PC-3 (cell line): Measurements from ENCODE around the gene MR1. TPM values are rescaled to one million over a fixed set of nuclear protein-coding genes. Genes with fewer than 3 reads are reported as not detected.
A peak's percentile ranks its signal among the peaks of the same experiment; 100 is the strongest.

Source experiments
- ATAC-seq: fragments of 200-7000 bp; cut with Tn5 transposase; 2 replicates; pipeline ENCODE4 v1.9.1; 2020; ENCODE audit warnings: mild to moderate bottlenecking, moderate library complexity
- BruUV-seq: library from RNA; stranded (reverse); fragments of 400-500 nt; replicated peaks from 2 replicates; lab custom pipeline; 2021; lab: Mats Ljungman, UMichigan
- CTCF ChIA-PET: fragments of 300-600 bp; sonication (Branson Sonifier 250); formaldehyde crosslinking; loops from one replicate; lab custom pipeline; 2022; ENCODE audit warnings: antibody characterized with exemption; lab: Charles Lee
- POLR2A ChIA-PET: fragments of 300-600 bp; sonication (Branson Sonifier 250); formaldehyde crosslinking; loops from one replicate; lab custom pipeline; 2022; ENCODE audit warnings: antibody characterized with exemption; ENCODE audit not compliant: unreplicated experiment; lab: Charles Lee
- DNase-seq: peaks from one replicate; pipeline ENCODE4 v3.0.0-alpha.2; 2015
- H2AFZ ChIP-seq: fragments of 300-600 bp; sonication (generic); 2 replicates; pipeline ENCODE4 v1.6.0; 2016; ENCODE audit warnings: antibody characterized with exemption, low read length
- H3F3A ChIP-seq: fragments of 300-600 bp; sonication (generic); one replicate; pipeline ENCODE4 v1.6.0; 2017; ENCODE audit warnings: antibody characterized with exemption, low read length, control low read depth, mild to moderate bottlenecking; ENCODE audit not compliant: unreplicated experiment
- H3K27ac ChIP-seq: fragments of 300-600 bp; sonication (generic); 2 replicates; pipeline ENCODE4 v1.5.1; 2016; ENCODE audit warnings: mild to moderate bottlenecking, low read length
- H3K27me3 ChIP-seq: fragments of 300-600 bp; sonication (generic); 2 replicates; pipeline ENCODE4 v1.6.1; 2016; ENCODE audit warnings: low read length, mixed read lengths
- H3K36me3 ChIP-seq: fragments of 300-600 bp; sonication (generic); 2 replicates; pipeline ENCODE4 v1.6.1; 2016; ENCODE audit warnings: low read depth, mixed run types, low read length, mixed read lengths
- H3K4me1 ChIP-seq: fragments of 300-600 bp; sonication (generic); 2 replicates; pipeline ENCODE4 v1.5.1; 2016; ENCODE audit warnings: low read length; ENCODE audit not compliant: insufficient read depth
- H3K4me2 ChIP-seq: fragments of 300-600 bp; sonication (generic); 2 replicates; pipeline ENCODE4 v1.6.0; 2016; ENCODE audit warnings: low read length
- H3K4me3 ChIP-seq: fragments of 300-600 bp; sonication (generic); 2 replicates; pipeline ENCODE4 v1.5.1; 2016; ENCODE audit warnings: mild to moderate bottlenecking, low read length, mixed read lengths
- H3K79me2 ChIP-seq: fragments of 300-600 bp; sonication (generic); 2 replicates; pipeline ENCODE4 v1.6.1; 2017; ENCODE audit warnings: low read length, mixed read lengths
- H3K9ac ChIP-seq: fragments of 300-600 bp; sonication (generic); 2 replicates; pipeline ENCODE4 v1.6.0; 2016; ENCODE audit warnings: mild to moderate bottlenecking, low read length
- H3K9me2 ChIP-seq: fragments of 300-600 bp; sonication (generic); replicated peaks from 2 replicates; pipeline ENCODE4 v1.6.1; 2016; ENCODE audit warnings: mixed run types, low read length, mixed read lengths
- H3K9me3 ChIP-seq: fragments of 300-600 bp; sonication (generic); 2 replicates; pipeline ENCODE4 v1.6.1; 2016; ENCODE audit warnings: low read length, mixed read lengths
- H4K20me1 ChIP-seq: fragments of 300-600 bp; sonication (generic); 2 replicates; pipeline ENCODE4 v1.6.1; 2016; ENCODE audit warnings: low read length, mixed read lengths
- EZH2 ChIP-seq: fragments of 300-600 bp; sonication (generic); IDR thresholded peaks from one replicate; pipeline ENCODE4 v1.6.1; 2017; ENCODE audit warnings: antibody characterized with exemption, mild to moderate bottlenecking, low read length; ENCODE audit not compliant: unreplicated experiment
- EZH2phosphoT487 ChIP-seq: fragments of 300-600 bp; sonication (generic); IDR thresholded peaks from 2 replicates; pipeline ENCODE4 v1.6.1; 2018; ENCODE audit warnings: mild to moderate bottlenecking, antibody characterized with exemption, low read length, borderline replicate concordance
- intact Hi-C: fragments of 100-400 bp; cut with micrococcal nuclease; formaldehyde crosslinking; loops from 2 replicates; pipeline ENCODE4 v1.9.0; 2023
- total RNA-seq: library from RNA; depleted of rRNA; stranded (reverse); fragments of >200 nt; gene quantifications from 2 replicates; pipeline ENCODE4 v1.2.3, GENCODE V29; 2014
- TF ChIP-seq, protein P1 (sequence below): fragments of 300-600 bp; sonication (generic); conservative IDR thresholded peaks from 2 replicates; pipeline ENCODE4 v1.5.1; 2017; ENCODE audit warnings: antibody characterized with exemption, low read depth, mild to moderate bottlenecking, low read length

The MR1 gene
- total RNA-seq, 1 experiment from 2014 or later, result 3.4 TPM

DNA sequence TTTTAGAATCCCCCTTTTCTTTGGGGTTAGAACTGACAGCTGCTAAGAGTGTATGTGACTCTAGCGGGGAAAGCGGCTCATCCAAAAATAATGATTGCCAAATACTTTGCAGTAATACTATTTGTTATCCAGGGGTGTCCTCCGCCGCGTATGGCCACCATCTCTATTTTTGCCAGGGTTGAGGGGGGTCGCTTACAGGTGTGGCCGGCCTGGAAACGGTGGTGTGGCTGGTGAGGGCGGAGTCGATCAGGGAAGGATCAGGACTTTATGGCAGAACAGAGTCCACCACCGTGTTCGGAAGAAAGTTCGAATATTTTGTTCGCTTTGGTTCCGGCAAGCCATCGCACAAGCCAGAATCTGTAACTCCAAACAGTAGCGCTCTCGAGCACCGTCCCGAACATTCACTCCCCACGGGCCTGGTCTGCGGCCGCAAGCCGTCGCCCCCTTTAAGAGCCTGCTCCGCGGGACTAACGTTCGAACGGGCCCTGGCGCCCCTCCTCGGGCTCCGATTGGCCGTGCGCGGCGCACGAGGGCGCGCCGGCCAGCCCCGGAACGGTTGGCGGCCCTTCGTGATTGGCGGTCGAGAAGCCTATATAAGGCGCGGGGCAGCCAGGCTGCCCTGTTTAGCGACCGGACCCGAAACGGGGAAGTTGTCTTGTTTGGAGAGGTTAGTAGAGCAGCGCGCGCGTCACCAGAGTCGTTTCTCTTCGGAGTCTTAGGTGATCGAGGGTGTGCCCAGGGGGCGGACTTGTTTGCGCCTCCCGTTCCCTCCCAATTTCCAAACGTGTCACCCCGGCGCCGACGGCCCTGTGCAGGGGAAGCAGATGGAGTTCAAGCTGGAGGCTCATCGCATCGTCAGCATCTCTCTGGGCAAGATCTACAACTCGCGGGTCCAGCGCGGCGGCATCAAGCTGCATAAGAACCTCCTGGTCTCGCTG, 54.6 kb downstream of the MR1 start, which contains the start of gene IER5:
Gene IER5, plus strand, starts transcription at position 622 of the 938 bp plus-strand sequence. Its CDS starts 203 bp downstream, at position 825.
- TSS peak; percentile 81 for BruUV-seq
- Histone ChIP-seq H4K20me1 (peaks cover 39% of the 10 kb centered on the region), H3K4me1 (peaks cover 18% of the 10 kb centered on the region)

DNA sequence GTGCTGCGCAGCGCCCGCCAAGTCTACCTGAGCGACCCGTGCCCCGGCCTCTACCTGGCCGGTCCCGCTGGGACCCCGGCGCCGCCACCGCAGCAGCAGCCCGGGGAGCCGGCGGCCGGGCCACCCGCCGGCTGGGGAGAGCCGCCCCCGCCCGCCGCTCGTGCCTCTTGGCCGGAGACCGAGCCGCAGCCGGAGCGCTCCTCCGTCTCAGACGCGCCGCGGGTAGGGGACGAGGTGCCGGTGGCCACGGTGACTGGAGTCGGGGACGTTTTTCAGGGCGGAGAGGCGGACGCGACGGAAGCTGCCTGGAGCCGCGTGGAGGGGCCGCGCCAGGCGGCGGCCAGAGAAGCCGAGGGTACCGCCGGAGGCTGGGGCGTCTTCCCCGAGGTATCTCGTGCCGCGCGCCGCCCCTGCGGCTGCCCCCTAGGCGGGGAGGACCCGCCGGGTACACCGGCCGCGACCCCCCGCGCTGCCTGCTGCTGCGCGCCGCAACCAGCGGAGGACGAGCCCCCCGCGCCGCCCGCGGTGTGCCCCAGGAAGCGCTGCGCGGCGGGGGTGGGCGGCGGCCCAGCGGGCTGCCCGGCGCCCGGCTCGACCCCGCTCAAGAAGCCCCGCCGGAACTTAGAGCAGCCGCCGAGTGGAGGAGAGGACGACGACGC, 55.4 kb downstream of the MR1 start:
- Histone ChIP-seq H3K36me3 (peaks cover 38% of the 10 kb centered on the region), H3K27me3 (no peaks in the 10 kb centered on the region), H3K79me2 (peaks cover 67% of the 10 kb centered on the region), H3K9me2 (no peaks in the 10 kb centered on the region), H3K4me2 (peak overlapping the region; percentile 92), H3K9me3 (no peaks in the 10 kb centered on the region), H3K27ac (peak overlapping the region; percentile 69), H2AFZ (no peak overlapping the region), H4K20me1 (peaks cover 44% of the 10 kb centered on the region), H3K4me3 (peak overlapping the region; percentile 99), H3F3A (peaks cover 16% of the 10 kb centered on the region), H3K4me1 (peaks cover 18% of the 10 kb centered on the region), H3K9ac (peak overlapping the region; percentile 97)
- TF ChIP-seq EZH2 (no peak), EZH2phosphoT487 (no peak)
- TF ChIP-seq, protein P1, sequence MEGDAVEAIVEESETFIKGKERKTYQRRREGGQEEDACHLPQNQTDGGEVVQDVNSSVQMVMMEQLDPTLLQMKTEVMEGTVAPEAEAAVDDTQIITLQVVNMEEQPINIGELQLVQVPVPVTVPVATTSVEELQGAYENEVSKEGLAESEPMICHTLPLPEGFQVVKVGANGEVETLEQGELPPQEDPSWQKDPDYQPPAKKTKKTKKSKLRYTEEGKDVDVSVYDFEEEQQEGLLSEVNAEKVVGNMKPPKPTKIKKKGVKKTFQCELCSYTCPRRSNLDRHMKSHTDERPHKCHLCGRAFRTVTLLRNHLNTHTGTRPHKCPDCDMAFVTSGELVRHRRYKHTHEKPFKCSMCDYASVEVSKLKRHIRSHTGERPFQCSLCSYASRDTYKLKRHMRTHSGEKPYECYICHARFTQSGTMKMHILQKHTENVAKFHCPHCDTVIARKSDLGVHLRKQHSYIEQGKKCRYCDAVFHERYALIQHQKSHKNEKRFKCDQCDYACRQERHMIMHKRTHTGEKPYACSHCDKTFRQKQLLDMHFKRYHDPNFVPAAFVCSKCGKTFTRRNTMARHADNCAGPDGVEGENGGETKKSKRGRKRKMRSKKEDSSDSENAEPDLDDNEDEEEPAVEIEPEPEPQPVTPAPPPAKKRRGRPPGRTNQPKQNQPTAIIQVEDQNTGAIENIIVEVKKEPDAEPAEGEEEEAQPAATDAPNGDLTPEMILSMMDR, result no peak
- intact Hi-C loops, result loop anchor here (5.0 kb wide), 1 partner anchor 67 kb away; the partner anchor contains the start of gene STX6
- ATAC-seq, result no peak
- ChIA-PET CTCF (no interaction called here), POLR2A (interaction anchor here (0.5 kb wide), 1 partner anchor 16 kb away, joined by 3 read pairs; no protein-coding TSS in a partner anchor)
- no TSS peak for BruUV-seq
- DNase-seq, result no peak

More for the DNA sequence above, 54.6 kb downstream of the MR1 start, which contains the start of gene IER5:
- DNase-seq (peak; percentile 95), ATAC-seq (peak; percentile 72)
- no peaks in the 10 kb centered on the region for H3K9me2 ChIP-seq
- POLR2A ChIA-PET, result interaction anchor here (0.5 kb wide), 1 partner anchor 17 kb away, joined by 3 read pairs; no protein-coding TSS in a partner anchor
- H3K27me3 ChIP-seq, result no peaks in the 10 kb centered on the region
- CTCF ChIA-PET, result no interaction called here
- peak within 1 kb of the TSS; percentile 90 for H3K27ac ChIP-seq
- peak within 1 kb of the TSS; percentile 66 for H2AFZ ChIP-seq
- H3K36me3 ChIP-seq, result peaks cover 35% of the 10 kb centered on the region
- peak within 1 kb of the TSS; percentile 99 for H3K4me3 ChIP-seq
- no peaks in the 10 kb centered on the region for H3K9me3 ChIP-seq
- H3F3A ChIP-seq, result peaks cover 16% of the 10 kb centered on the region
- peak within 1 kb of the TSS; percentile 97 for H3K9ac ChIP-seq
- H3K4me2 ChIP-seq, result peak within 1 kb of the TSS; percentile 92
- TF ChIP-seq EZH2phosphoT487, result no peak
- no peak for TF ChIP-seq EZH2
- TF ChIP-seq, protein P1, result no peak
- intact Hi-C loops, result loop anchor here (5.0 kb wide), 1 partner anchor 66 kb away; the partner anchor contains the start of gene STX6
- peaks cover 61% of the 10 kb centered on the region for H3K79me2 ChIP-seq
